Peyer's patch (tissue), 4 donors: ENCODE results near the gene UBE2G2.

Experiments used
- POLR2A ChIP-seq, 2 donors: fragments of 450-650 bp; IDR thresholded peaks; one replicate each; pipeline ENCODE4 v1.5.1; 2017; ENCODE audit warnings: antibody characterized with exemption in 2 of 2, mild to moderate bottlenecking in 2 of 2, moderate library complexity in 2 of 2
- TF ChIP-seq, protein P1 (sequence below), 6 experiments: fragments of 450-650 bp in 4 of 6; fragments of 200-600 bp in 2 of 6; sonication (generic) in 1 of 6; IDR thresholded peaks; one replicate each; pipeline ENCODE4 v1.5.1; 2017 to 2019; ENCODE audit warnings: antibody characterized with exemption in 6 of 6, mild to moderate bottlenecking in 3 of 6, moderate library complexity in 1 of 6

DNA sequence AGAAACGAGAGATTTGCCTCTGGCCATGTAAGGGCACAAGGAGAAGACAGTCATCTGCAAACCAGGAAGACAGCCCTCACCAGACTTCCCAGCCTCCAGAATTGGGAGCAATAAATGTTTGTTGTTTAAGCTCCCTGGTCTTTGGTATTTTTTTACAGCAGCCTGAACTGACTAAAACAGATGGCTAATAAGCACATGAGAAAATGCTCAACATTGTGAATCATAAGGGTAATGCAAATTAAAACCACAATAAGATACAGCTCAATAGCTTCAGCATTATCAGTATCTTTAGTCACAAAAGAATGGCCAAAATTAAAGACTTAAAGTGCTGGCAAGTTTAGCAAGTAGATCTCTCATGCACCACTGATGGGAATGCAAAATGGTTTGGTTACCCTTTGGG is 11.7 kb downstream of the UBE2G2 start:
- TF ChIP-seq, protein P1, sequence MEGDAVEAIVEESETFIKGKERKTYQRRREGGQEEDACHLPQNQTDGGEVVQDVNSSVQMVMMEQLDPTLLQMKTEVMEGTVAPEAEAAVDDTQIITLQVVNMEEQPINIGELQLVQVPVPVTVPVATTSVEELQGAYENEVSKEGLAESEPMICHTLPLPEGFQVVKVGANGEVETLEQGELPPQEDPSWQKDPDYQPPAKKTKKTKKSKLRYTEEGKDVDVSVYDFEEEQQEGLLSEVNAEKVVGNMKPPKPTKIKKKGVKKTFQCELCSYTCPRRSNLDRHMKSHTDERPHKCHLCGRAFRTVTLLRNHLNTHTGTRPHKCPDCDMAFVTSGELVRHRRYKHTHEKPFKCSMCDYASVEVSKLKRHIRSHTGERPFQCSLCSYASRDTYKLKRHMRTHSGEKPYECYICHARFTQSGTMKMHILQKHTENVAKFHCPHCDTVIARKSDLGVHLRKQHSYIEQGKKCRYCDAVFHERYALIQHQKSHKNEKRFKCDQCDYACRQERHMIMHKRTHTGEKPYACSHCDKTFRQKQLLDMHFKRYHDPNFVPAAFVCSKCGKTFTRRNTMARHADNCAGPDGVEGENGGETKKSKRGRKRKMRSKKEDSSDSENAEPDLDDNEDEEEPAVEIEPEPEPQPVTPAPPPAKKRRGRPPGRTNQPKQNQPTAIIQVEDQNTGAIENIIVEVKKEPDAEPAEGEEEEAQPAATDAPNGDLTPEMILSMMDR (IDR thresholded peaks at IDR 0.05) = no peak
- no peak for TF ChIP-seq POLR2A (IDR thresholded peaks at IDR 0.05)
